HK-2 (cell line): ENCODE measurements around the gene SPSB1.

ENCODE experiments used
- DNase-seq: peaks from one replicate; pipeline ENCODE4 v3.0.0-alpha.2; 2018; ENCODE audit not compliant: unreplicated experiment

Gene SPSB1

DNA sequence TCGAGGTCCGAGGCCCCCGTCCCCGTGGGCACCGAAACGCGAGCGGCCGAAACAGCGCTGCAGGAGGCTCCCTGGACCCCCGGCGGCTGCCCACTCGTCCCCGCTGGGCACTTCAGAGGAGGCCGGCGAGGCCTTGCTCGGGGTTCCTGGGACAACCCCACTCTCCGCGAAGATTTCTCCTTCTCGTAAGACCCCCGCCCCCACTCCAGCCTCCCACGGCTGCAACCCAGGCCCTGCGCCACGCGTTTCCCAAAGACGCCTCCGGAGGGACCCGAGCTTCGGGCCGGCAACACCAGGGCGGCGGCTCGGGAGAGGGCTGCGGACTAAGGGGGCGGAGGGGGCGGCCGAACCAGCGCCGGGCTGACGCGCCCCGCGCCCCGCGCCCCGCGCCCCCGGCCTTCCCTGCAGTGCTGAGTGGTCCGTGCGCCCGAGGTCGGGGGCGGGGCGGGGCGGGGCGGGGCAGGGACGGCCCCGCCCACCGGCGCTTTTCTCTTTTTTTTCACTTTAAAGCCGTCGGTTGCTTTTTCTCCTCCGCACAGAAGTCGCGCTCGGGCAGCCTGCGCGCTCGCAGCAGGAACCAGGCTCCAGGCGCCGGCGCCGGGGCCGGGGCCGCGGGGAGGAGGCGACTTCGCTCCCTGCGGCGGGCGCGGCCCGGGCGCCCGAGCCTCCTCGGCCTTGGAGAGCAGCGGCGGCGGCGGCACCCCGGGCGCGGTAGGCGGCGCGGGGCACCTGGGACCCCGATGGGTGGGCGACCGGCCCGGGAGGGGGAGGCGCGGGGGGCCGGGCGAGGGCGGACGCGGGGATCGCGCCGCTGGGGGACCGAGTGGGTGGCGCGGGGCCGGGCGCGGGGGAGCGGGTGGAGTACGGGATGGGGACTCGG lies at the start of gene SPSB1:
SPSB1 (plus strand) TSS at position 534 of the 880 bp plus-strand sequence. CDS start 62,998 bp downstream, outside the sequence.
- peak; percentile 77 for DNase-seq

DNA sequence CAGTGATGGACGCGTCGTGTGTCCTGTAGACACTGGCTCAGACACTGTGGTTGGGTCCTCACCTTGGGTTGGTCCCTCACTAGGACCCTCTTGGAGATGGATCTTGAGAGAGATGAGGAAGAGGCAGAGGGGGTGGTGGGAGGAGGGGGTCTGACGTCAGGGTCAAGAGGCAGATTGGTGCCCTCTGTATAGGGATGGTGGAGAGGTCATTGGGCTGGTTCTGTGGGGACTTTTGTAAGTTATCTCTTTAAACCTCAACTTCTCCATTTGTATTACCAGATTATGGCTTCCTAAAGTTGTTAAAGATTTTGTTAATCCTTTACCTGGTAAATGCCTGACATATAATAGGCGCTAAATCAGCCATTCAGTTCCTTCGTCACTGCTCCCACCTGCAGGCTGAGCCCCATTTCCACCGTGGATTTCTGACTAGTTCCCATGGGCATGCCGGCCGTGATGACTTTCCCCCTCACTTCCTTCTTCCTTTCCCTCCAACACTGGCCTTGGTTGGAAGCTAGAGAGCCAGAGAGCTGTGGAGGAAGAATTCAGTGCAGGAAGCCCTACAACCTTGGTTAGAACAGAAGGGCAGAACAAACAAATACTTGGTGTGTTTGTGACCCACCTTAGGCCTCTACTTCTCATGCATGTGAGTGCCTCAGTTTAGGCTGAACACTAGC lies 49.5 kb upstream of the SPSB1 start:
- DNase-seq: no peak

DNA sequence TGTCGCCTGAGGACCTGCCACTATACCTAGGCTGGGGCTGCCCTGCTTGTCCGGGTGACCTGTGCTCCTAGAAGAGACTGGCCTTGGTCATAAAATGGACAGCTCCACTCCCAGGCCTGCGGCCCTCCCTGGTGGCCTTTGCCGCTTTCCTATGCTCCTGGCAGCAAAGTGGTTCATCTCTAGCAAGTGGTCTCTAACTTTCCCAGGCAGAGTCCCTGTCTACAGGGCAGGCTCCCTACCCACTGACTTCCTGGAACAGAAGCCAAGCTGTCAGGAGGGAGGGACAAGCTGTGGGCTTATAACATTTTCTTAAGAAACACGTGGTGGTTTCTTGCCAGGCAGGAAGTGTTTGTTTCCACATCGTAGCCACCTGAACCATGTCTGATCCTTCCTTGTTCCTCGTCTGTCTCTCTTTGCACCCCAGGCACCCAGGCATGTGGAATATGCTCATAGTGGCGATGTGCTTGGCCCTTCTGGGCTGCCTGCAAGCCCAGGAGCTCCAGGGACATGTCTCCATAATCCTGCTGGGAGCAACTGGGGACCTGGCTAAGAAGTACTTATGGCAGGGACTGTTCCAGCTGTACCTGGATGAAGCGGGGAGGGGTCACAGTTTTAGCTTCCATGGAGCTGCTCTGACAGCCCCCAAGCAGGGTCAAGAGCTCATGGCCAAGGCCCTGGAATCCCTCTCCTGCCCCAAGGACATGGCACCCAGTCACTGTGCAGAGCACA lies 48.0 kb upstream of the SPSB1 start:
- no peak for DNase-seq

DNA sequence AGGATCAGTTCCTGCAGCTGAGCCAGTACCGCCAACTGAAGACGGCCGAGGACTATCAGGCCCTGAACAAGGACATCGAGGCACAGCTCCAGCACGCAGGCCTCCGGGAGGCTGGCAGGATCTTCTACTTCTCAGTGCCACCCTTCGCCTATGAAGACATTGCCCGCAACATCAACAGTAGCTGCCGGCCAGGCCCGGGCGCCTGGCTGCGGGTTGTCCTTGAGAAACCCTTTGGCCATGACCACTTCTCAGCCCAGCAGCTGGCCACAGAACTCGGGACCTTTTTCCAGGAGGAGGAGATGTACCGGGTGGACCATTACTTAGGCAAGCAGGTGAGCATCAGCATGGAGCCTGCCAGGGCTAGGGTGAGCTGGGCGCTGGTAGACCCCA lies 47.5 kb upstream of the SPSB1 start:
- no peak for DNase-seq

DNA sequence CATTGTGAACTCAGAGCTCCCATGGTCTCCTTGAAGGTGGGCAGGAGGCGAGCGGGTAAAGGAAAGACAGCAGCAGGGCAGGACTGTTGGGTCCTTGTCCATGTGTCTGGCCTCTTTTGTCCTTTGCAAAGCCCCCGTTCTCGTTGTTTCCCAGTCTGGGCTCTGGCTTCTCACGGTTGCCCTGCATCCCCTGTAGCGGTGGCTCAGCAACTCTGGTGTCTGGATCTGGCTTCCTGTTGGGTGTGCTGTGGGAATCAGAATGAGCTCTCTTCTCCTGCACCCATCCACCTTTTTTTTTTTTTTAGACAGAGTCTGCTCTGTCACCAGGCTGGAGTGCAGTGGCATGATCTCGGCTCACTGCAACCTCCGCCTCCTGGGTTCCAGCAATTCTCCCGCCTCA lies 47.0 kb upstream of the SPSB1 start:
- no peak for DNase-seq

DNA sequence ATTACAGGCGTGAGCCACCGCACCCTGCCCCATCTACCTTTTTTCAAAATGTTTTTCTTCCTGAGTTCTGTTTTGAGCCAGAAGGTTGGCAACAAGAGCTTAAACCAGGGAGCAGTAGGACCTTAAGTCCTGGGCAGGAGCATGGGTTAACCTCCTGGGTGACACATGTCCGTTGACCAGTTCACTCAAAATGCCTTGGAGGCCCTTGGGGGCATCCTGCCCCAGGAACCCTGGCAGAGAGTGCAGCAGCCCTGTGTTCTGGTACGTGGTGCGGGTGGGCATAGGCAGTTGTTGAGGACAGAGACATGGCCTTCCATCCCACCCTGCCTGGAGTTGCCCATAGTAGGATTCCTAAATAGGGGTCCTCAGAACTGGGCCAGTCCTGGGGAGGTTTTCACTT lies 46.5 kb upstream of the SPSB1 start:
- DNase-seq: no peak

DNA sequence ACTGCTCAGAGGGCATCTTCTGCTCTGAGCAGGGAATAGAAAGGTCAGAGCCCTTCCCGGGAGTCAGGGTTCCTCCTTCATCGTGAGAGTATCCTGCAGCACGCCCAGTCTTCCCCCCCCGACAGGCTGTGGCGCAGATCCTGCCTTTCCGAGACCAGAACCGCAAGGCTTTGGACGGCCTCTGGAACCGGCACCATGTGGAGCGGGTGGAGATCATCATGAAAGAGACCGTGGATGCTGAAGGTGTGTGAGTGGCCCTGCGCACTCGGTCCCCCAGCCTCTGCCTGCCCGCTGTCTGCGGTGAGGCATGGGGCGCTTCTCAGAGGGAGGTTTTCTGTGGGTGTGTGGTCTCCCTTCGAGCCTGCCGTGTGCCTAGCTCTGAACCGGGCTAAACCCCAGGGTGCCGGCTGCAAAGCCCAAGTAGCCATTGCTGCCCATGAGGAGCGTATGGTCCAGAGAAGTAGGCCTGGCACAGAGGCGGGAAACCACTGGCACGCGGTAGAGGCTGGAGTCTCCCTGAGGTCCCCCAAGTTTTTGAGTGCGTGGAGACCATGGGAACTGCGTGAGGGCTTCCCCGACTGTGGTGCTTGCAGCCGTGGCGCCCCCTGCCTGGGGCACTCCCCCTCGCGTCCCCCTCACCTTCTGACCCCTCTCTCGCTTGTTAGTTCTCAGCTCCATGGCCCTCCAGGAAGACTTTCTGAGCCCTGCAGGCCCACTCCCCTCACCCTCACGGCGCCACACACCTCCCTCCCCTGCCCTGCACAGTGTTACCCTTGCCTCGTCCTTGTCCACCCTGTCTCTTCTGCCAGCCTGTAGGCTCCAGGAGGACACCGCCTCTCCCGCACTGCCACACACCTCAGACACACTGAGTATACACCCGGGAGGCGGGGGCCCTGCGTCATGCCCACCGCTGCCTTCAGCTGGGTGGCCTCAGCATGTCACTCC lies 45.6 kb upstream of the SPSB1 start:
- no peak for DNase-seq

DNA sequence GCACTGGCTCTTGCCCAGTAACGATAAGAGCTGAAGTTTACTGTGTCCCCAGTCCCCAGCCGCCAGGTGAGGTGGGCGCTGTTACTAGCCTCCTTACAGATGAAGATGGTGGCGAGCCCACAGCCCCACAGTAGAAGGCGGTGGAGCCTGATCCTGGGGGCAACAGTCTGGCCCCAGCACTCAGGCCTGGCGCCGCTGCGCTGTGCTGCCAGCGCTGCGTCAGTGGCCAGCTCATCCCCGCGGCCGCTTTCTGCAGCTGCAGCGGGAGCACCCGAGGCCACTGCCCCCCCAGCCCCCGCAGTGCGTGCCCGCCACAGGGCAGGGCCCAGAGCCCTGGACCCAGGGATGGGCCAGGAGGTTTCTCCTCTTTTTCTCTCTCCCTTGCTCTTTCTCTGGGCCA lies 44.8 kb upstream of the SPSB1 start:
- no peak for DNase-seq

DNA sequence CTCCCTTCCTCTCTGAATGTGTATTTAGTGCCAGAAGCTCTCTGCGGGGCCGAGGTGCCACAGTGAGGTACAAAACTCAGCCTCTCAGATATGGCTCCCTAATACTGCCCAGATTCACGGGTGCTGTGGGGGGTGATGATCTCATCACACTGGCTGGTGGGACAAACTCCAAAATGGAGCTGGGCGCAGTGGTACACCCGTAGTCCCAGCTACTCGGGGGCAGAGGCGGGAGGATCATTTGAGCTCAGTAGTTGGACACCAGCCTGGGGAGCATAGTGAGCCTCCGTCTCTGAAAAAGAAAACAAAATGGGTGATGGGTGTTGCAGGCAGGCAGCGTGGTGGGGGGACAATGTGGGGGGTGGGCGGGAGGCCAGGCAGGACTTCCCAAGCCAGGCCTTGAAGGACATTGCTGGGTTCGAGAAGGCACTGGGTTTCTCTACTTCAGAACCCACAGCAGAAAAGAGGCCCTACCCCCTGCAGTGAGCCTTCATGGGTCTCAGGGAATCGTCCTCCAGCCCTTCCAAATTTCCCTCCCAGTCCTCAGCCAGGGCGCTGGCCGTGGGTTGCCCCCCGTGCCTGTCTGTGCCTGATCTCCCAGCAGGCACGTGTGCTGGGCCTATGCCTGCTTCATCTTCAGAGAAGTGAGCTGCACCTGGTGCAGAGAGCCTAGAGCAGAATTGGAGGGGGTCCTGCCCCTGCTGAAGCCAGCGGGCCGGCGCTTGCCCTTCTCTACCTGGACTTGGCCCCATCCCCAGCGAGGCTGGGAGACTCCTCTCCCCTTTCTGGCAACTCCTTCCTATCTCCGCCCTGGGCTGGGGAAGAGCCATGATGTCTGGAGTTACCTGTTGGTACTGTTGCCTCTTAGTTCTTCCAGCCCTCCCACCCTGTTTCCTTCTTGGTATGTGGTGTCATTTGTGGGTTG lies 44.1 kb upstream of the SPSB1 start:
- no peak for DNase-seq

DNA sequence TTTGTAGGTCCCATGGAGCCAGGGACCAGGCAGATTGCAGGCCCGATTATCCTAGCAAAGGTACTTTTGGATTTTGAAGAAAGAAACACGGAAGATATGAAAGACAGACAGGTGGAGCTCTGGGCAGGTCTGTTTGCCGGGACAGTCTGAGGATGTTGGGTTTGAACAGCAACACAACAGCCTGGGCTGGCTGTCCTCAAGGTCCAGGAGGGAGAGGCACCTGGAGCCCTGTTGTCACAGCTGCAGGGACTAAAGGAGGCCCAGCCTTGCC lies 43.5 kb upstream of the SPSB1 start:
- no peak for DNase-seq

DNA sequence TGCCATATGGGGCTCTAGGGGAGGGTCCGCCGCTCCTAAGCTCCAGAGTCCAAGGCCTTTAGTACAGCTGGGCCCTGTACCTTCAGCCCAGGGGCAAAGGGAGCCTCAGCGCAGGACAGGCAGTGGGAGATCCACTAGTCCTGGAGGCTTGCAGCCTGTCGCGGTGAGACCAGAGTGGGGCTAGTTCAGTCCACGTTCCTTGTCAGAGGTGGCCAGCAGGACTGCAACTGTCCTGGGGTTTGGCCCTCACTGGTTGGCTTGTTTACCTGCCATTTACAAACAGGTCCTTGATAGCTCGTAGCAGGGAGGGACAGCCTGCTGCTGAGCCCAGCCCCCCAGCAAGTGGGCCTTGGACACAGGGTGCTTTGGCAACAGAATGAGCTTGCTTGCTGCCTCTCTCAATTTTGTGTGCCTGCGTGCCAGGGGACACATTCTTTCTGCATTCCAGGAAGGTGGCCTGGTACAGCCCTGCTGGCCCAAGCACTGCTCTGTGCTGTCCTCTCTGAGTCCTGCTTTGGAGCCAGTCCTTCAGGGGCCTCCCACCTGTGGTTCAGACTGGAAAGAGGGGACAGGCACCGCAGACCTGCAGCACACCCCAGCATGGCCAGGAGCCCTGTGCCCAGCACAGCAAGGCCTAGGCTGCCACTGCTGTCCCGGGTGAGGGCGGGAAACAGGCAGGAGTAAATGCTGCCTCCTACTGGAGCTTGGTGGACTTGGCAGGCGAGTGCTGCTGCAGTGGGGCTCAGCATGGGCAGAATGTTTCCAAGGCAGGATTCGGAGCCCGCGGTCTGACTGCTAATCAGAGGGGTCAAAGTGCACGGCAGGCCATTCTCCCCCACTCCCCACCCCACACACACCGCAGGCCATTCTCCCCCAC lies 42.9 kb upstream of the SPSB1 start:
- DNase-seq: no peak

DNA sequence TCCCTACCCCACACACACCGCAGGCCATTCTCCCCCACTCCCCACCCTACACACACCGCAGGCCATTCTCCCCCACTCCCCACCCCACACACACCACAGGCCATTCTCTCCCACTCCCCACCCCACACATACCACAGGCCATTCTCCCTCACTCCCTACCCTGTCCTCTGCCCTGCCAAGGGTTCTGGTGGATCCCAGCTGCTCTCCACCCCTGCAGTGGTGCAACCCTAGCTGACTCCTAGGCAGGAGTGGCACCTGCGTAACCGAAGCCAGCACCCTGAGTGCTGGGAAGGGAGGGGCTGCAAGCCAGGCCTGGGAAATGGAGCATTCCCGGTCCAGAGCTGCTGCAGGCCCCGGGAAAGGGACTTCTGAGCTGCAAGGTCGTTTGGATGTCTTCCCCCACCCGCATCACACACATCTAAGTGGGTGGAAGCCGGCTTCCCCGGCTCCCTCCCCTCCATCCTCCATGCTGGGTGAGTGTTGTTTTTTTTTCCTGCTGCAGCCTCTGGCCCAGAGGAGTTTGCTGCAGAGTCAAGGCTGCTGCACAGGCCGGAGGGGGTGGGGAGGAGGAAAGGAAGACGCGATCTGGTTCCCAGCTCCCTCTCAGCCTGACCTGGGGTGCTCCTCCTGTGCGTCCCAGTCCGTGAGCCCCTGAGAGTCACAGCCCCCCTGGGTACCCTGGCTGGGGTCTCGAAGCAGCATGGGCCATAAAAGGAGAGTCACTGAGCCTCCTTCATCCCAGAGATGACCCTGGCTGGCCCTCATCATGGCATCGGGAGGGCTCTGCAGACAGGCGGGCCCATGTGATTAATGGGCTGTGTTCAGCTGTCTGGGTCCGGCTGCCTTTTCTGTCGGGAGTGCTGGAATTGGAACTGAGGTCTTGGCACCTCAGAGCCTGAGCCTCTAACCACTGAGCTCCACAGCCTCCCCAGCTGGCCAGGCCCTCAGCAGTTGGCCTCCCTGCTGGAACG lies 42.0 kb upstream of the SPSB1 start:
- DNase-seq: no peak

DNA sequence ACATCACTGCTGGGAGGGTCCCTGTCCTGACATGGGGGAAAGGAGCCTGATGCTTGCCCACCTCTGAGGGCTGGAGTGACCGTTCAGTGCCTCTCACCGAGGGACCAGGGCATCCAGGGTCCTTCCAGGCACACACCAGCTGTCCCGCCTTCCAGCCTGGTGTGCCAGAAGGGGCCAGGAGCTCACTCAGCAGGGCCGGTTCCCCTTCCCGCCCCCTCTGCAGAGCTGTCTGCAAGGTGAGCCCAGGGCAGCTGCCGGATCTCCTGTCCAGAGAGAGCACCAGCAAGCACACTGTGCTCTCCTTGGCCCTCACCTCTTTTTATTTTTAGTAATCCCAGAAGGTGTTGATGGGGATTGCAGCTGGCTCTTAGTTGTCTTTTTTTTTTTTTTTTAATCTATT lies 41.2 kb upstream of the SPSB1 start:
- DNase-seq: no peak

DNA sequence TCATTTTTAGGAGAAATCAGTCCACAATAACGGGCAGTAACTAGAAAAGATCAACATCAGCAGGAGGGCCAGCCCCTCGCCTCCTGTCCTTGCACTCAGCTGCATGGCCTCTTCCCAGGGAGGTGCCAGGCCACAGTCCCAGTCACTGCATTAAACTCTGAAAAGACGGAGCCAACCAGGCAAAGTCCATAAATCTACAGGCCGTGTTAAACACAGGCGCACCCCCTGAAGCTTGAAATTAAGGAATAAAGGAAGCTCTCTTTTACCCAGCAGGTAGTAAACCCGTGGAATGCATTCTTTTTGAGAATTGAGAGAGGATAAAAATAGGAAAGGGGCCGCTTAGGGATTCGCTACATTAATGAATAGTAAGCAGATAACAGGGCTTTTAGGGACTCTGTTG lies 39.7 kb upstream of the SPSB1 start:
- DNase-seq: no peak

DNA sequence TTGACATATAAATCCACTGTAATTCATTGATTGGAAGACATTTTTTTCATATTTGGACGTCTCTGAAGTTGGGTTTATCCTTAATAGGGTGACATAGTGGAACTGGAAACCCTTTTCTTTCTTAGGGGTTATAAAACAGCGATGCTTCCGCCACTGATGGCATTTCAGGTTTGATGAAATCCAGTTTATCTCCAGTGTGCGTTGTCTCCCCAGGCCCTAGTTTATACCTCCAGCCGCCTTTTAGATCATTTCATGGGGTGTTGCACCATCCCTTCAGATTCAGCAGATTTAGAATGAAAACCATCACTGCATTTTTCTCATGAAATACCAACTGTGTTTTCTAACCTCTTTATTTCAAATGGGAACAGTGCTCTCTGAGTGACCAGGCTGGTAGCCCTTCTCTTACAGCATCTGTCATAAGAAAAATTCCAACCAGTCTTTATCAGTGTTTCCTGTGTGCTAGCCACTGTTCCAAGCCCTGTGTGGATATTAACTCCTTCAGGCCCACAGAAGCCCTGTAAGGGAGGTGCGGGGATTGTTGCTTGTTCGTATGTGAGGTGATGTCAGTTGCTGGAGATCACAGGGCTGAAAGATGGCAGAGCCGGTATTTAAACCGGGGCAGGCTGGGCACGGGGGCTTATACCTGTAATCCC lies 39.1 kb upstream of the SPSB1 start:
- no peak for DNase-seq

DNA sequence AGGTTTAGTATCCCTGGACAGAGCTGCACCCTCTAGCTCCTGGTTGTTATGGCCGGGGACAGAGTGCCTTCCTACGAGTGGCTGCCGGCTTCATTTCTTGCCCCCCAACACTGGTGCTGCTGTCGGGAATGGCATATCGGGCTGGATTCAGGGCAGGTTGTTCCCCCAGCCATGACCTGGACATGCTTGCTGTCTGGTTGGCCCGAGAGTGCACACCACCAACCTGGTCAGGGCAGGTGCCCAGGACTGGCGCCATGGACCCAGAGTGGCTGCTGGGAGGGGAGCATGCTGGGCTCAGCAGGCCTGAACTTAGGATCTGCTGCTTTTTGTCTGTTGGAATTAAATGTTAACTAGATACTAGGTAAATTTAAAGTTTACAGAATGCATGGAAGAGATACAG lies 36.4 kb upstream of the SPSB1 start:
- DNase-seq: no peak

DNA sequence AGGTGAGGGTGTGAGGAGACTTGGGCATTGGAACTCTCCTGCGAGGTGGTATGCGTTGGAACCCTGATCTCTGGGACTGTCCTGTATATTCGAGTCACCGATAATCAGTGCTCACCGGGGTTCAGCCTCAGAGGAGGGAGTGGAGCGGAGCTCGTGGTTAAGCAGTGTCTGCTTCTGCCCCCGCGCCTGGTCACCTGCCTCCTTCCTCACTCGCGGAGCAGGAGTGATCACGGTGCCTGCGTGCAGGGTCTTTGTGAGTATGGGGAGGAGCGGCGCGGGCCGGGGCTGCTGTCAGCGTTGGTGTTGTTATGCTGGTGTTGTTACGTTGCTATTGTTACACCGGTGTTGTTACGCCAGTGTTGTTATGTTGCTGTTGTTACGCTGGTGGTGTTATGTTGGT lies 34.8 kb upstream of the SPSB1 start:
- no peak for DNase-seq

DNA sequence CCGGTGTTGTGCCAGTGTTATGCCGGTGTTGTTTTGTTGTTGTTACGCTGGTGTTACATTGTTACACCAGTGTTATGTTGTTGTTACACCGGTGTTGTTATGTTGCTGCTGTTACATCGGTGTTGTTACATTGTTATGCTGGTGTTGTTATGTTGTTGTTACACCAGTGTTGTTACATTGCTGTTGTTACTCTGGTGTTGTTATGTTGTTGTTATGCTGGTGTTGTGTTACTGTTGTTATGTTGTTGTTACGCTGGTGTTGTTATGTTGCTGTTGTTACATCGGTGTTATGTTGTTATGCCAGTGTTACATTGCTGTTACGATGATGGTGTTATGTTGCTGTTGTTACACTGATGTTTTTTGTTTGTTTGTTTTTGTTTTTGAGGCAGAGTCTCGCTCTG lies 34.1 kb upstream of the SPSB1 start:
- no peak for DNase-seq
